Liver (tissue), 9 donors: Measurements from ENCODE around the gene GIPR. TPM values are rescaled to one million over a fixed set of nuclear protein-coding genes. Genes with fewer than 3 reads are reported as not detected.

Experiments
- DNase-seq: peaks from one replicate; pipeline ENCODE4 v3.0.0-alpha.2; 2017; ENCODE audit warnings: low spot score
- H3K27ac ChIP-seq, 2 donors: one replicate each; pipeline ENCODE4 v1.7.0; 2013; ENCODE audit warnings: inconsistent platforms in 2 of 2, low read length in 2 of 2, control low read depth in 1 of 2, low read depth in 1 of 2, mild to moderate bottlenecking in 1 of 2
- H3K27me3 ChIP-seq, 4 donors: one replicate each; pipeline versions ENCODE4 v1.6.1 to v1.7.0; 2013; ENCODE audit warnings: low read length in 3 of 4, inconsistent platforms in 1 of 4, mild to moderate bottlenecking in 1 of 4, moderate library complexity in 1 of 4; ENCODE audit not compliant: control insufficient read depth in 4 of 4, insufficient read depth in 4 of 4
- H3K36me3 ChIP-seq, 4 donors: one replicate each; pipeline versions ENCODE4 v1.6.1 to v1.7.0; 2013; ENCODE audit warnings: low read length in 3 of 4, mild to moderate bottlenecking in 3 of 4, low read depth in 1 of 4, moderate library complexity in 1 of 4; ENCODE audit not compliant: control insufficient read depth in 4 of 4, insufficient read depth in 3 of 4
- H3K4me1 ChIP-seq, 4 donors: one replicate each; pipeline versions ENCODE4 v1.6.1 to v1.7.0; 2013; ENCODE audit warnings: low read length in 3 of 4, mild to moderate bottlenecking in 3 of 4, moderate library complexity in 1 of 4; ENCODE audit not compliant: control insufficient read depth in 4 of 4, insufficient read depth in 4 of 4
- H3K4me3 ChIP-seq, 3 donors: one replicate each; pipeline versions ENCODE4 v1.6.1 to v1.7.0; 2013; ENCODE audit warnings: low read length in 3 of 3, control low read depth in 1 of 3, low read depth in 1 of 3, mild to moderate bottlenecking in 1 of 3
- H3K9ac ChIP-seq, 2 donors: one replicate each; pipeline ENCODE4 v1.7.0; 2013; ENCODE audit warnings: low read length in 2 of 2, mild to moderate bottlenecking in 2 of 2, moderate library complexity in 2 of 2, control low read depth in 1 of 2, low read depth in 1 of 2
- H3K9me3 ChIP-seq, 4 donors: one replicate each; pipeline versions ENCODE4 v1.6.1 to v1.7.0; 2013; ENCODE audit warnings: low read length in 3 of 4; ENCODE audit not compliant: control insufficient read depth in 4 of 4
- EGR1 ChIP-seq, 2 donors: IDR thresholded peaks; 2 replicates each; pipeline ENCODE4 v1.6.1; 2016 to 2018; ENCODE audit warnings: antibody characterized with exemption in 2 of 2, low read depth in 2 of 2
- FOXA1 ChIP-seq: IDR thresholded peaks from 2 replicates; pipeline ENCODE4 v1.6.1; 2016; ENCODE audit warnings: antibody characterized with exemption
- FOXA2 ChIP-seq: IDR thresholded peaks from 2 replicates; pipeline ENCODE4 v1.6.1; 2016; ENCODE audit warnings: antibody characterized with exemption
- HNF4A ChIP-seq, 2 donors: conservative IDR thresholded peaks; 2 replicates each; pipeline ENCODE4 v1.6.1; 2016; ENCODE audit warnings: antibody characterized with exemption in 2 of 2, mild to moderate bottlenecking in 2 of 2
- HNF4G ChIP-seq: IDR thresholded peaks from 2 replicates; pipeline ENCODE4 v1.6.1; 2016; ENCODE audit warnings: antibody characterized with exemption
- JUND ChIP-seq, 2 donors: IDR thresholded peaks; 2 replicates each; pipeline ENCODE4 v1.6.1; 2016; ENCODE audit warnings: antibody characterized with exemption in 2 of 2
- NR2F2 ChIP-seq: IDR thresholded peaks from 2 replicates; pipeline ENCODE4 v1.6.1; 2016; ENCODE audit warnings: antibody characterized with exemption
- RAD21 ChIP-seq, 2 donors: IDR thresholded peaks; 2 replicates each; pipeline ENCODE4 v1.6.1; 2016; ENCODE audit warnings: antibody characterized with exemption in 2 of 2, mild to moderate bottlenecking in 2 of 2
- RXRA ChIP-seq, 2 donors: IDR thresholded peaks; 2 replicates each; pipeline ENCODE4 v1.6.1; 2017 to 2018; ENCODE audit warnings: antibody characterized with exemption in 2 of 2, mild to moderate bottlenecking in 1 of 2
- SP1 ChIP-seq: IDR thresholded peaks from 2 replicates; pipeline ENCODE4 v1.6.1; 2018; ENCODE audit warnings: antibody characterized with exemption, mild to moderate bottlenecking
- TAF1 ChIP-seq: conservative IDR thresholded peaks from 2 replicates; pipeline ENCODE4 v1.6.1; 2016; ENCODE audit warnings: antibody characterized with exemption, mild to moderate bottlenecking
- YY1 ChIP-seq: IDR thresholded peaks from 2 replicates; pipeline ENCODE4 v1.6.1; 2016; ENCODE audit warnings: antibody characterized with exemption, mild to moderate bottlenecking
- WGBS: extraction: QIAGEN DNeasy Blood & Tissue Kit; methylation state at CpG from one replicate; pipeline ENCODE4 v1.1.7; 2013; 5-methylcytosine and 5-hydroxymethylcytosine counted together
- polyA plus RNA-seq, 2 donors: library from polyadenylated mRNA; stranded (reverse) in 1 of 2; unstranded in 1 of 2; fragments of 200-250 nt in 1 of 2; fragments of >200 nt in 1 of 2; fragmentation: Nextera tagmentation in 1 of 2; extraction: Ambion mirVana in 1 of 2; gene quantifications; one replicate each; pipeline versions ENCODE4 v1.2.1 to v1.2.3, GENCODE V29; 2013 to 2015
- total RNA-seq, 2 donors: library from RNA; depleted of rRNA; stranded (reverse); fragments of >200 nt; gene quantifications; one replicate each; pipeline ENCODE4 v1.2.3, GENCODE V29; 2014
- TF ChIP-seq, protein P1 (sequence below): IDR thresholded peaks from 2 replicates; pipeline ENCODE4 v1.6.1; 2016; ENCODE audit warnings: antibody characterized with exemption
- TF ChIP-seq, protein P2 (sequence below): IDR thresholded peaks from 2 replicates; pipeline ENCODE4 v1.6.1; 2016; ENCODE audit warnings: antibody characterized with exemption
- TF ChIP-seq, protein P3 (sequence below): fragments of 150-350 bp; IDR thresholded peaks from 2 replicates; pipeline ENCODE4 v1.5.1; 2017; ENCODE audit warnings: improper control_type of control experiment, low read depth, low read length; ENCODE audit not compliant: missing input control
- TF ChIP-seq, protein P4 (sequence below): IDR thresholded peaks from 2 replicates; pipeline ENCODE4 v1.6.1; 2016; ENCODE audit warnings: antibody characterized with exemption, mild to moderate bottlenecking
- TF ChIP-seq, protein P5 (sequence below): IDR thresholded peaks from 2 replicates; pipeline ENCODE4 v1.6.1; 2016; ENCODE audit warnings: antibody characterized with exemption
- donor health status: healthy.
- donor health status: healthy.
- donor health status: healthy.
- donor health status: healthy.
- donor health status: healthy.

GIPR gene
- total and polyA plus RNA-seq, 4 donors: 0.05 to 0.50 (median 0.07) TPM

DNA sequence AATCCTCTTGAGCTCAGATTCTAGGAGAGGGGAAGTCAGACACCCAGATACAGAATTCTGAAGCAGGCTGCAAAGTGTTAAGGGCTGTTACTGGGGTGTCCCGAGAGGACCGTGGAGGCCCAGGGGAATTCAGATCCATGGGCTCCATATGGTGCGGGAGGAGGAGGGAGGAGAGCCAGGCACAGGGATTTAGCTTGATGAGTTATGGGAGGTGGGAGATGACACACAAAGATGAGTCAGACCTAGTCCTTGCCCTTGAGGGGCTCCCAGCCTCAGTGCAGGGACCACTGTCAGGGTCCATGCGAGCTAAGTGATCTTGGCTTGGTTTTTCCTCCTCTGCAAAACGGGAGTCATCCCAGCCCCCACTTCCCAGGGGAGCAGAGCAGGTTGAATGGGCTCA is 14.4 kb upstream of the GIPR start:
- Histone ChIP-seq H3K27ac (no peak overlapping the region), H3K9me3 (no peaks in the 10 kb centered on the region), H3K4me3 (no peak overlapping the region), H3K27me3 (no peaks in the 10 kb centered on the region), H3K36me3 (no peaks in the 10 kb centered on the region), H3K9ac (no peak overlapping the region), H3K4me1 (no peaks in the 10 kb centered on the region)
- TF ChIP-seq, protein P1, sequence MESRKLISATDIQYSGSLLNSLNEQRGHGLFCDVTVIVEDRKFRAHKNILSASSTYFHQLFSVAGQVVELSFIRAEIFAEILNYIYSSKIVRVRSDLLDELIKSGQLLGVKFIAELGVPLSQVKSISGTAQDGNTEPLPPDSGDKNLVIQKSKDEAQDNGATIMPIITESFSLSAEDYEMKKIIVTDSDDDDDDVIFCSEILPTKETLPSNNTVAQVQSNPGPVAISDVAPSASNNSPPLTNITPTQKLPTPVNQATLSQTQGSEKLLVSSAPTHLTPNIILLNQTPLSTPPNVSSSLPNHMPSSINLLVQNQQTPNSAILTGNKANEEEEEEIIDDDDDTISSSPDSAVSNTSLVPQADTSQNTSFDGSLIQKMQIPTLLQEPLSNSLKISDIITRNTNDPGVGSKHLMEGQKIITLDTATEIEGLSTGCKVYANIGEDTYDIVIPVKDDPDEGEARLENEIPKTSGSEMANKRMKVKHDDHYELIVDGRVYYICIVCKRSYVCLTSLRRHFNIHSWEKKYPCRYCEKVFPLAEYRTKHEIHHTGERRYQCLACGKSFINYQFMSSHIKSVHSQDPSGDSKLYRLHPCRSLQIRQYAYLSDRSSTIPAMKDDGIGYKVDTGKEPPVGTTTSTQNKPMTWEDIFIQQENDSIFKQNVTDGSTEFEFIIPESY: no peak
- TF ChIP-seq NR2F2: no peak
- no peak for TF ChIP-seq YY1
- TF ChIP-seq, protein P2, sequence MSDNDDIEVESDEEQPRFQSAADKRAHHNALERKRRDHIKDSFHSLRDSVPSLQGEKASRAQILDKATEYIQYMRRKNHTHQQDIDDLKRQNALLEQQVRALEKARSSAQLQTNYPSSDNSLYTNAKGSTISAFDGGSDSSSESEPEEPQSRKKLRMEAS: no peak
- TF ChIP-seq RAD21 (IDR thresholded peaks at IDR 0.05): no peak
- no peak for TF ChIP-seq SP1
- no peak for TF ChIP-seq FOXA2
- TF ChIP-seq RXRA (IDR thresholded peaks at IDR 0.05): no peak
- no peak for TF ChIP-seq JUND (IDR thresholded peaks at IDR 0.05)
- no peak for TF ChIP-seq HNF4A (conservative IDR thresholded peaks at IDR 0.05)
- TF ChIP-seq, protein P3, sequence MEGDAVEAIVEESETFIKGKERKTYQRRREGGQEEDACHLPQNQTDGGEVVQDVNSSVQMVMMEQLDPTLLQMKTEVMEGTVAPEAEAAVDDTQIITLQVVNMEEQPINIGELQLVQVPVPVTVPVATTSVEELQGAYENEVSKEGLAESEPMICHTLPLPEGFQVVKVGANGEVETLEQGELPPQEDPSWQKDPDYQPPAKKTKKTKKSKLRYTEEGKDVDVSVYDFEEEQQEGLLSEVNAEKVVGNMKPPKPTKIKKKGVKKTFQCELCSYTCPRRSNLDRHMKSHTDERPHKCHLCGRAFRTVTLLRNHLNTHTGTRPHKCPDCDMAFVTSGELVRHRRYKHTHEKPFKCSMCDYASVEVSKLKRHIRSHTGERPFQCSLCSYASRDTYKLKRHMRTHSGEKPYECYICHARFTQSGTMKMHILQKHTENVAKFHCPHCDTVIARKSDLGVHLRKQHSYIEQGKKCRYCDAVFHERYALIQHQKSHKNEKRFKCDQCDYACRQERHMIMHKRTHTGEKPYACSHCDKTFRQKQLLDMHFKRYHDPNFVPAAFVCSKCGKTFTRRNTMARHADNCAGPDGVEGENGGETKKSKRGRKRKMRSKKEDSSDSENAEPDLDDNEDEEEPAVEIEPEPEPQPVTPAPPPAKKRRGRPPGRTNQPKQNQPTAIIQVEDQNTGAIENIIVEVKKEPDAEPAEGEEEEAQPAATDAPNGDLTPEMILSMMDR: no peak
- TF ChIP-seq, protein P4, sequence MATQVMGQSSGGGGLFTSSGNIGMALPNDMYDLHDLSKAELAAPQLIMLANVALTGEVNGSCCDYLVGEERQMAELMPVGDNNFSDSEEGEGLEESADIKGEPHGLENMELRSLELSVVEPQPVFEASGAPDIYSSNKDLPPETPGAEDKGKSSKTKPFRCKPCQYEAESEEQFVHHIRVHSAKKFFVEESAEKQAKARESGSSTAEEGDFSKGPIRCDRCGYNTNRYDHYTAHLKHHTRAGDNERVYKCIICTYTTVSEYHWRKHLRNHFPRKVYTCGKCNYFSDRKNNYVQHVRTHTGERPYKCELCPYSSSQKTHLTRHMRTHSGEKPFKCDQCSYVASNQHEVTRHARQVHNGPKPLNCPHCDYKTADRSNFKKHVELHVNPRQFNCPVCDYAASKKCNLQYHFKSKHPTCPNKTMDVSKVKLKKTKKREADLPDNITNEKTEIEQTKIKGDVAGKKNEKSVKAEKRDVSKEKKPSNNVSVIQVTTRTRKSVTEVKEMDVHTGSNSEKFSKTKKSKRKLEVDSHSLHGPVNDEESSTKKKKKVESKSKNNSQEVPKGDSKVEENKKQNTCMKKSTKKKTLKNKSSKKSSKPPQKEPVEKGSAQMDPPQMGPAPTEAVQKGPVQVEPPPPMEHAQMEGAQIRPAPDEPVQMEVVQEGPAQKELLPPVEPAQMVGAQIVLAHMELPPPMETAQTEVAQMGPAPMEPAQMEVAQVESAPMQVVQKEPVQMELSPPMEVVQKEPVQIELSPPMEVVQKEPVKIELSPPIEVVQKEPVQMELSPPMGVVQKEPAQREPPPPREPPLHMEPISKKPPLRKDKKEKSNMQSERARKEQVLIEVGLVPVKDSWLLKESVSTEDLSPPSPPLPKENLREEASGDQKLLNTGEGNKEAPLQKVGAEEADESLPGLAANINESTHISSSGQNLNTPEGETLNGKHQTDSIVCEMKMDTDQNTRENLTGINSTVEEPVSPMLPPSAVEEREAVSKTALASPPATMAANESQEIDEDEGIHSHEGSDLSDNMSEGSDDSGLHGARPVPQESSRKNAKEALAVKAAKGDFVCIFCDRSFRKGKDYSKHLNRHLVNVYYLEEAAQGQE: no peak
- TF ChIP-seq, protein P5, sequence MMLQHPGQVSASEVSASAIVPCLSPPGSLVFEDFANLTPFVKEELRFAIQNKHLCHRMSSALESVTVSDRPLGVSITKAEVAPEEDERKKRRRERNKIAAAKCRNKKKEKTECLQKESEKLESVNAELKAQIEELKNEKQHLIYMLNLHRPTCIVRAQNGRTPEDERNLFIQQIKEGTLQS: no peak
- WGBS: 62% methylated on average over 5 of the region's 5 CpGs
- no peak for DNase-seq

DNA sequence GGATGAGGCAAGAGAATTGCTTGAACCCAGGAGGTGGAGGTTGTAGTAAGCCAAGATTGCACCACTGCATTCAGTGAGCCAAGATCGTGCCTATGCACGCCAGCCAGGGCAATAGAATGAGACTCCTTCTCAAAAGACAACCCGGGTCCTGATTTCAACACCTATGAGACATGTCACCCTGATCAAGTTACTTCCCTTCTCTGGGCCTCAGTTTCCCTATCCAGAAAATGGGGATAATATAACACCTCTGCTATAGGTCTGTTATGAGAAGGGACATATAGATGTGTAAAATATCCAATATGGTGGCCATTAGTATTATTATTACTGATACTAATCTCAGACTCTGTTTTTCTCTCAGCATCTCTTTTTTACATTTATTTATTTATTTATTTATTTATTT is 12.9 kb upstream of the GIPR start:
- Histone ChIP-seq H3K9me3 (no peaks in the 10 kb centered on the region), H3K4me3 (no peak overlapping the region), H3K27ac (no peak overlapping the region), H3K4me1 (no peaks in the 10 kb centered on the region), H3K9ac (no peak overlapping the region), H3K27me3 (no peaks in the 10 kb centered on the region), H3K36me3 (no peaks in the 10 kb centered on the region)
- WGBS: 74% methylated on average over 3 of the region's 3 CpGs
- DNase-seq: no peak
- TF ChIP-seq YY1 (no peak), RAD21 (IDR thresholded peaks at IDR 0.05) (no peak), HNF4G (no peak), SP1 (no peak), JUND (IDR thresholded peaks at IDR 0.05) (no peak), EGR1 (IDR thresholded peaks at IDR 0.05; ENCODE audit: low read depth in 2 of 2) (no peak), FOXA1 (no peak), NR2F2 (no peak), FOXA2 (no peak), HNF4A (conservative IDR thresholded peaks at IDR 0.05) (no peak), TAF1 (no peak)
- TF ChIP-seq, protein P3: no peak
- TF ChIP-seq, protein P5: no peak
